K562 (cell line): ENCODE data around the gene CBFA2T3. TPM values are rescaled to one million over a fixed set of nuclear protein-coding genes. Genes with fewer than 3 reads are reported as not detected.

Experiments
- ATAC-seq: fragments of 200-7000 bp; cut with Tn5 transposase; 3 replicates; pipeline ENCODE4 v1.9.1; 2020; ENCODE audit warnings: moderate library complexity
- BruUV-seq: library from RNA; stranded (reverse); fragments of 400-500 nt; replicated peaks from 2 replicates; lab custom pipeline; 2021; lab: Mats Ljungman, UMichigan
- CTCF ChIA-PET: fragments of 300-600 bp; formaldehyde crosslinking; extraction: SDS; loops from one replicate; lab custom pipeline; 2021; ENCODE audit warnings: low intra/inter-chr PET ratio; lab: Yijun Ruan, JAX
- POLR2A ChIA-PET: fragments of 300-600, 350-650 bp; sonication (Branson Sonifier 250); formaldehyde crosslinking; extraction: SDS; loops from one replicate; lab custom pipeline; 2021; ENCODE audit warnings: antibody characterized with exemption, inconsistent platforms; lab: Yijun Ruan, JAX
- DNase-seq, 4 experiments: peaks; one replicate each; pipeline versions ENCODE4 v3.0.0 to v3.0.0-alpha.2; 2011 to 2018; ENCODE audit warnings: low spot score in 3 of 4, mixed read lengths in 3 of 4; ENCODE audit errors: extremely low read depth in 1 of 4
- FAIRE-seq: peaks from 2 replicates; lab custom pipeline; 2011; peaks lifted over from hg19 to GRCh38; lab: Jason Lieb, UNC
- H2AFZ ChIP-seq: 2 replicates; pipeline ENCODE4 v1.6.0; 2011; ENCODE audit warnings: low read depth, low read length, control low read depth, inconsistent platforms
- H3K27ac ChIP-seq: fragments of 200-600 bp; 3 replicates; pipeline ENCODE4 v1.8.0; 2011; ENCODE audit warnings: low read depth, mild to moderate bottlenecking, control low read depth, inconsistent platforms, low read length, moderate library complexity, mixed read lengths; ENCODE audit errors: extremely low read depth
- H3K27me3 ChIP-seq, 2 experiments: fragments of 300-600 bp in 1 of 2; 2 replicates in 1 of 2; 3 replicates in 1 of 2; pipeline versions ENCODE4 v1.6.0 to v1.8.0; 2011; ENCODE audit warnings: inconsistent platforms in 2 of 2, low read length in 2 of 2, mild to moderate bottlenecking in 1 of 2, mixed read lengths in 1 of 2, moderate library complexity in 1 of 2; ENCODE audit not compliant: control insufficient read depth in 2 of 2, insufficient read depth in 2 of 2
- H3K36me3 ChIP-seq: fragments of 300-600 bp; 3 replicates; pipeline ENCODE4 v1.8.0; 2011; ENCODE audit warnings: mild to moderate bottlenecking, low read length, inconsistent platforms; ENCODE audit not compliant: control insufficient read depth, insufficient read depth
- H3K4me1 ChIP-seq, 2 experiments: fragments of 200-600 bp in 1 of 2; replicated peaks in 1 of 2; 2 replicates in 1 of 2; 3 replicates in 1 of 2; pipeline versions ENCODE4 v1.5.1 to v1.8.0; 2011; ENCODE audit warnings: inconsistent platforms in 2 of 2, low read length in 2 of 2, mild to moderate bottlenecking in 1 of 2, mixed read lengths in 1 of 2, moderate library complexity in 1 of 2; ENCODE audit not compliant: control insufficient read depth in 2 of 2, insufficient read depth in 2 of 2
- H3K4me2 ChIP-seq: 2 replicates; pipeline ENCODE4 v1.6.1; 2011; ENCODE audit warnings: low read length, control low read depth, inconsistent platforms, mixed read lengths; ENCODE audit not compliant: insufficient read depth
- H3K4me3 ChIP-seq: fragments of 200-600 bp; sonication (generic), shearing (Covaris generic); 2 replicates; pipeline ENCODE4 v1.5.1; 2016; ENCODE audit warnings: control low read depth, inconsistent platforms
- H3K79me2 ChIP-seq: fragments of 200-600 bp; 3 replicates; pipeline ENCODE4 v1.8.0; 2011; ENCODE audit warnings: low read length, inconsistent platforms; ENCODE audit not compliant: control insufficient read depth, insufficient read depth
- H3K9ac ChIP-seq, 2 experiments: 2 replicates each; pipeline versions ENCODE4 v1.6.0 to v1.6.1; 2011; ENCODE audit warnings: low read depth in 2 of 2, low read length in 2 of 2, control low read depth in 1 of 2, inconsistent platforms in 1 of 2, mild to moderate bottlenecking in 1 of 2, mixed read lengths in 1 of 2; ENCODE audit not compliant: insufficient read depth in 1 of 2
- H3K9me1 ChIP-seq: one replicate; pipeline ENCODE4 v1.6.0; 2011; ENCODE audit warnings: inconsistent platforms, mild to moderate bottlenecking, low read length, moderate library complexity; ENCODE audit not compliant: control insufficient read depth, insufficient read depth
- H3K9me3 ChIP-seq: replicated peaks from 2 replicates; pipeline ENCODE4 v1.5.1; 2011; ENCODE audit warnings: low read depth, low read length, inconsistent platforms; ENCODE audit not compliant: control insufficient read depth, insufficient read depth
- H4K20me1 ChIP-seq: replicated peaks from 2 replicates; pipeline ENCODE4 v1.6.1; 2011; ENCODE audit warnings: low read length, inconsistent platforms, mixed read lengths; ENCODE audit not compliant: control insufficient read depth, insufficient read depth
- CREM ChIP-seq: IDR thresholded peaks from 2 replicates; pipeline ENCODE4 v1.6.1; 2014; ENCODE audit warnings: antibody characterized with exemption, low read depth
- KAT7 ChIP-seq: sonication (generic); formaldehyde crosslinking; IDR thresholded peaks from 2 replicates; pipeline ENCODE4 v1.8.0; 2022; ENCODE audit warnings: missing genetic modification reagents, mild to moderate bottlenecking, borderline replicate concordance
- KDM5B ChIP-seq: fragments of 200-600 bp; sonication (generic); IDR thresholded peaks from 2 replicates; pipeline ENCODE4 v1.6.1; 2012; ENCODE audit warnings: low read depth, mild to moderate bottlenecking, moderate library complexity, low read length, control low read depth, inconsistent platforms; ENCODE audit not compliant: insufficient replicate concordance
- MYC ChIP-seq, 2 experiments: fragments of 250-450 bp in 1 of 2; sonication (Bioruptor Pico) in 1 of 2; IDR thresholded peaks; 2 replicates each; pipeline versions ENCODE4 v1.5.1 to v1.6.1; 2012 to 2021; ENCODE audit warnings: low read depth in 2 of 2, borderline replicate concordance in 1 of 2, improper control_type of control experiment in 1 of 2, low read length in 1 of 2, mild to moderate bottlenecking in 1 of 2, moderate library complexity in 1 of 2
- NR3C1 ChIP-seq: sonication (generic); formaldehyde crosslinking; IDR thresholded peaks from 2 replicates; pipeline ENCODE4 v1.8.1; 2022; ENCODE audit warnings: missing genetic modification reagents
- NRF1 ChIP-seq, 2 experiments: fragments of 450-650 bp; IDR thresholded peaks in 1 of 2; conservative IDR thresholded peaks in 1 of 2; 2 replicates each; pipeline ENCODE4 v1.6.1; 2014; ENCODE audit warnings: mild to moderate bottlenecking in 2 of 2
- POLR2AphosphoS5 ChIP-seq: IDR thresholded peaks from 2 replicates; pipeline ENCODE4 v1.6.1; 2011; ENCODE audit warnings: mild to moderate bottlenecking, low read depth, low read length, moderate library complexity; ENCODE audit not compliant: control insufficient read depth, insufficient read depth
- POLR2G ChIP-seq: fragments of 200-400 bp; formaldehyde crosslinking; IDR thresholded peaks from 2 replicates; pipeline ENCODE4 v1.6.1; 2017; ENCODE audit warnings: low read depth, mild to moderate bottlenecking, antibody characterized with exemption, low read length, moderate library complexity
- TARDBP ChIP-seq: fragments of 450-650 bp; IDR thresholded peaks from 2 replicates; pipeline ENCODE4 v1.6.1; 2016
- TFAP4 ChIP-seq: sonication (generic); formaldehyde crosslinking; IDR thresholded peaks from 2 replicates; pipeline ENCODE4 v1.8.0; 2022; ENCODE audit warnings: missing genetic modification reagents, mild to moderate bottlenecking, moderate library complexity, borderline replicate concordance
- THAP7 ChIP-seq: fragments of 250-450 bp; sonication (Bioruptor Pico); IDR thresholded peaks from 2 replicates; pipeline ENCODE4 v1.5.0; 2021
- TOE1 ChIP-seq, 2 experiments: fragments of 450-650 bp in 1 of 2; sonication (generic) in 1 of 2; formaldehyde crosslinking in 1 of 2; IDR thresholded peaks; 2 replicates each; pipeline versions ENCODE4 v1.7.1 to v1.8.0; 2016 to 2022; ENCODE audit warnings: borderline replicate concordance in 2 of 2, mild to moderate bottlenecking in 2 of 2, antibody characterized with exemption in 1 of 2, inconsistent platforms in 1 of 2, low read depth in 1 of 2, missing genetic modification reagents in 1 of 2, moderate library complexity in 1 of 2
- ZSCAN32 ChIP-seq: fragments of 450-650 bp; formaldehyde crosslinking; IDR thresholded peaks from 2 replicates; pipeline ENCODE4 v1.4.0; 2020; ENCODE audit warnings: mild to moderate bottlenecking, moderate library complexity
- WGBS: fragments of 100-300 bp; shearing (Covaris generic); methylation state at CpG from one replicate; pipeline ENCODE4 v1.1.6; 2016; ENCODE audit warnings: low coverage, mixed read lengths; ENCODE audit not compliant: insufficient coverage; ENCODE audit errors: missing lambda C conversion rate; 5-methylcytosine and 5-hydroxymethylcytosine counted together
- in situ Hi-C: fragments of 300-500 bp; cut with MboI; formaldehyde crosslinking; loops from 4 replicates; pipeline ENCODE4 v1.15.0; 2018; ENCODE audit warnings: inconsistent platforms, mixed read lengths
- intact Hi-C: fragments of 100-400 bp; cut with micrococcal nuclease; formaldehyde crosslinking; loops from 2 replicates; pipeline ENCODE4 v1.14.2; 2022
- polyA plus RNA-seq, 8 experiments: library from polyadenylated mRNA; depleted of rRNA in 4 of 8; stranded (reverse) in 5 of 8; unstranded in 3 of 8; fragments of >200 nt; fragmentation: Nextera tagmentation in 2 of 8; fragmentation: Illumina TruSeq in 1 of 8; extraction: Ambion mirVana in 2 of 8; extraction: Trizol in 1 of 8; gene quantifications; 2 replicates each; pipeline versions ENCODE4 v1.2.1 to v1.2.3, GENCODE V29; 2011 to 2014; ENCODE audit warnings: inconsistent platforms in 1 of 8, missing spikeins in 1 of 8
- total RNA-seq, 7 experiments: library from RNA; depleted of rRNA in 6 of 7; stranded (reverse); fragments of >200 nt in 6 of 7; fragmentation: Illumina TruSeq in 2 of 7; extraction: Trizol in 2 of 7; gene quantifications; 2 replicates each; pipeline versions ENCODE4 v1.2.1 to v1.2.3, GENCODE V29; 2011 to 2021; ENCODE audit warnings: low replicate concordance in 1 of 7

Gene CBFA2T3
- total and polyA plus RNA-seq, 9 of the 15 experiments (the other 6 are each of a cell fraction or from before 2014, with no cell fraction given), result 2.3 to 145 (median 6.7) TPM

- TF ChIP-seq NRF1 (conservative IDR thresholded peaks at IDR 0.05 in 1 of 2, IDR thresholded peaks at IDR 0.05 in 1 of 2) (0 out of 4 replicates have a peak, but pooled peaks of 1 of the 2 experiments have one; percentile 5), ZSCAN32 (CRISPR knock-in tag) (0 out of 2 replicates have a peak, but pooled peaks have one; percentile 9), NR3C1 (CRISPR knock-in tag) (0 out of 2 replicates have a peak, but pooled peaks have one; percentile 15), THAP7 (CRISPR knock-in tag) (no peak), TARDBP (no peak)
Measured at GRCh38 chr16:88975511-88976061, 1.4 kb downstream of the CBFA2T3 start (continued).

- Histone ChIP-seq H3K4me1 (peaks cover 42 to 99% of the 10 kb centered on the region in 2 experiments), H3K79me2 (peaks cover 93% of the 10 kb centered on the region), H3K9me3 (no peaks in the 10 kb centered on the region), H2AFZ (no peak overlapping the region), H3K27me3 (no peaks in the 10 kb centered on the region), H3K9ac (peak overlapping the region; percentile 90 to 96), H4K20me1 (peaks cover 34% of the 10 kb centered on the region; the same call in 1 of the 2 replicates), H3K4me2 (peak overlapping the region; percentile 90), H3K4me3 (peak overlapping the region; percentile 85), H3K36me3 (peaks cover 61% of the 10 kb centered on the region; the same call in 2 of the 3 replicates), H3K27ac (peak overlapping the region; percentile 98), H3K9me1 (no peaks in the 10 kb centered on the region)
- no TSS peak for BruUV-seq
- no peak for DNase-seq
- TF ChIP-seq KDM5B (peak; percentile 59), POLR2G (0 out of 2 replicates have a peak, but pooled peaks have one; percentile 7), MYC (IDR thresholded peaks at IDR 0.05; ENCODE audit: low read depth, low read length) (no peak), MYC (CRISPR knock-in tag; IDR thresholded peaks at IDR 0.05; ENCODE audit: borderline replicate concordance, low read depth) (no peak), KAT7 (CRISPR knock-in tag) (0 out of 2 replicates have a peak, but pooled peaks have one; percentile 24), TOE1 (IDR thresholded peaks at IDR 0.05; ENCODE audit: borderline replicate concordance) (no peak), TOE1 (CRISPR knock-in tag; IDR thresholded peaks at IDR 0.05; ENCODE audit: borderline replicate concordance, low read depth) (0 out of 2 replicates have a peak, but pooled peaks have one; percentile 20), TFAP4 (CRISPR knock-in tag) (peak; percentile 5; the same call in 1 of the 2 replicates), CREM (0 out of 2 replicates have a peak, but pooled peaks have one; percentile 0), POLR2AphosphoS5 (no peak)
- no peak for FAIRE-seq
- intact Hi-C loops, result loop anchor here (5.0 to 10.0 kb wide), 2 partner anchors 163 to 190 kb away; partner anchors contain the start of gene APRT
- ChIA-PET CTCF (no interaction called here), POLR2A (no interaction called here)
- peak; percentile 0; the same call in 2 of the 3 replicates for ATAC-seq
- 0% methylated on average over 3 of the region's 3 CpGs for WGBS
- in situ Hi-C loops, result no loop called here
Measured at GRCh38 chr16:88974916-88975215, 2.1 kb downstream of the CBFA2T3 start.
